ENCODE measurements around the gene POC1B. TPM values are rescaled to one million over a fixed set of nuclear protein-coding genes. Genes with fewer than 3 reads are reported as not detected.
A peak's percentile ranks its signal among the peaks of the same experiment; 100 is the strongest.

The POC1B gene
- total and polyA plus RNA-seq, 8 donors = 19.5 to 27.8 (median 23.1) TPM

GRCh38 chr12:89383235-89384049, 142.4 kb downstream of the POC1B start:
- DNase-seq (no peak), ATAC-seq (peak; percentile 7)
- Histone ChIP-seq H3K27me3 (no peaks in the 10 kb centered on the region), H3K9me3 (no peaks in the 10 kb centered on the region), H3K36me3 (no peaks in the 10 kb centered on the region), H3K4me3 (no peak overlapping the region), H3K4me1 (peaks cover 20 to 46% of the 10 kb centered on the region in 2 donors), H3K27ac (peak overlapping the region; percentile 60 to 75)
- TF ChIP-seq CTCF (IDR thresholded peaks at IDR 0.05) = no peak
- intact Hi-C loops (cut with DNase I) = no loop called here

GRCh38 chr12:89382328-89382727, 143.5 kb downstream of the POC1B start:
- H3K9me3 ChIP-seq = no peaks in the 10 kb centered on the region
- no peak overlapping the region for H3K27ac ChIP-seq
- no peak for ATAC-seq
- no peak overlapping the region for H3K4me3 ChIP-seq
- TF ChIP-seq CTCF (IDR thresholded peaks at IDR 0.05) = no peak
- H3K27me3 ChIP-seq = no peaks in the 10 kb centered on the region
- intact Hi-C loops (cut with DNase I) = no loop called here
- peaks cover 20 to 40% of the 10 kb centered on the region in 2 donors for H3K4me1 ChIP-seq
- DNase-seq = no peak
- H3K36me3 ChIP-seq = no peaks in the 10 kb centered on the region

- TF ChIP-seq CTCF (IDR thresholded peaks at IDR 0.05) = no peak
- ATAC-seq (no peak), DNase-seq (no peak)
- Histone ChIP-seq H3K36me3 (no peaks in the 10 kb centered on the region), H3K4me1 (peaks cover 25 to 27% of the 10 kb centered on the region in 2 donors), H3K9me3 (no peaks in the 10 kb centered on the region), H3K27me3 (no peaks in the 10 kb centered on the region), H3K4me3 (no peak overlapping the region), H3K27ac (no peak overlapping the region)
- intact Hi-C loops (cut with DNase I) = no loop called here
These were observed 145.9 kb downstream of the POC1B start for GRCh38 chr12:89379839-89380467.

GRCh38 chr12:89379148-89379838, 146.6 kb downstream of the POC1B start:
- TF ChIP-seq CTCF (IDR thresholded peaks at IDR 0.05) = no peak
- H3K9me3 ChIP-seq = no peaks in the 10 kb centered on the region

GRCh38 chr12:89376844-89377243, 149.0 kb downstream of the POC1B start:
- no peak for DNase-seq
- no peak for ATAC-seq

More at GRCh38 chr12:89379148-89379838, 146.6 kb downstream of the POC1B start:
- Histone ChIP-seq H3K36me3 (no peaks in the 10 kb centered on the region), H3K4me1 (peaks cover 21 to 27% of the 10 kb centered on the region in 2 donors), H3K4me3 (no peak overlapping the region), H3K27me3 (no peaks in the 10 kb centered on the region), H3K27ac (no peak overlapping the region)
- intact Hi-C loops (cut with DNase I) = no loop called here
- ATAC-seq (no peak), DNase-seq (no peak)

More at GRCh38 chr12:89376844-89377243, 149.0 kb downstream of the POC1B start:
- intact Hi-C loops (cut with DNase I) = no loop called here
- no peak for TF ChIP-seq CTCF (IDR thresholded peaks at IDR 0.05)
- no peaks in the 10 kb centered on the region for H3K36me3 ChIP-seq
- H3K9me3 ChIP-seq = no peaks in the 10 kb centered on the region
- H3K27me3 ChIP-seq = no peaks in the 10 kb centered on the region
- H3K4me3 ChIP-seq = no peak overlapping the region
- H3K27ac ChIP-seq = no peak overlapping the region
- H3K4me1 ChIP-seq = peaks cover 20 to 21% of the 10 kb centered on the region in 2 donors

Data from left lung (tissue), 10 donors.